ENCODE data around the gene ARMH1.

GRCh38 chr1:44678120-44678519 is 3.6 kb downstream of the ARMH1 start:
- TF ChIP-seq EZH2 (IDR thresholded peaks at IDR 0.05; ENCODE audit: insufficient read depth, poor library complexity, severe bottlenecking) = no peak
- no peak for TF ChIP-seq EZH2phosphoT487 (IDR thresholded peaks at IDR 0.05; ENCODE audit: insufficient read depth, low read depth)
